NCI-H187 (cell line): Measurements from ENCODE around the gene MAP1S.
"Not testable (repeated sequence)": the region's sequence is repeated elsewhere in the genome, so short reads cannot be mapped to it uniquely, and the experiment has no call there.

Experiments
- DNase-seq, 2 experiments: peaks; one replicate each; lab custom pipeline; 2025; lab: John Stamatoyannopoulos, UW

The MAP1S gene

GRCh38 chr19:17765069-17765618, 45.9 kb downstream of the MAP1S start:
- DNase-seq = no peak

- DNase-seq = peak; percentile 17 to 44
Observed at GRCh38 chr19:17766543-17767131, 47.4 kb downstream of the MAP1S start.

GRCh38 chr19:17767559-17767958, 48.3 kb downstream of the MAP1S start:
- no peak for DNase-seq

- DNase-seq = no peak
Observed at GRCh38 chr19:17770613-17771012, 51.3 kb downstream of the MAP1S start.

- no peak for DNase-seq
Observed at GRCh38 chr19:17772172-17772571, 52.9 kb downstream of the MAP1S start.

- DNase-seq = no peak
Observed at GRCh38 chr19:17775245-17775927, 56.1 kb downstream of the MAP1S start.

- DNase-seq = no peak
Observed at GRCh38 chr19:17775991-17776803, 56.9 kb downstream of the MAP1S start.

GRCh38 chr19:17777840-17778239, 58.6 kb downstream of the MAP1S start:
- DNase-seq = not testable (repeated sequence)

GRCh38 chr19:17778251-17778967, 59.1 kb downstream of the MAP1S start:
- DNase-seq = peak; percentile 6 to 21

- no peak for DNase-seq
Observed at GRCh38 chr19:17778968-17779929, 60.0 kb downstream of the MAP1S start.

- no peak for DNase-seq
Observed at GRCh38 chr19:17780781-17781180, 61.5 kb downstream of the MAP1S start.

- DNase-seq = not testable (repeated sequence)
Observed at GRCh38 chr19:17783721-17784120, 64.4 kb downstream of the MAP1S start.
